GM19324 (cell line): ENCODE results near the gene SYT14.
"Not testable (repeated sequence)": the region's sequence is repeated elsewhere in the genome, so short reads cannot be mapped to it uniquely, and the experiment has no call there.

Experiments used
- ATAC-seq: cut with Tn5 transposase; IDR thresholded peaks from one replicate; pipeline ENCODE4 v1.9.1; 2021; ENCODE audit warnings: mild to moderate bottlenecking, moderate library complexity; ENCODE audit not compliant: unreplicated experiment, low FRiP score

SYT14 gene

GRCh38 chr1:210189426-210189825, 251.4 kb downstream of the SYT14 start:
- ATAC-seq = no peak

GRCh38 chr1:210195635-210196160, 257.7 kb downstream of the SYT14 start:
- no peak for ATAC-seq

- ATAC-seq = not testable (repeated sequence)
These were observed 258.2 kb downstream of the SYT14 start for GRCh38 chr1:210196266-210196665.

GRCh38 chr1:210198840-210199239, 260.8 kb downstream of the SYT14 start:
- no peak for ATAC-seq

- no peak for ATAC-seq
These were observed 262.2 kb downstream of the SYT14 start for GRCh38 chr1:210200124-210200736.

- ATAC-seq = no peak
These were observed 263.7 kb downstream of the SYT14 start for GRCh38 chr1:210201681-210202080.

- ATAC-seq = no peak
These were observed 269.8 kb downstream of the SYT14 start for GRCh38 chr1:210207597-210208450.

- ATAC-seq = no peak
These were observed 275.3 kb downstream of the SYT14 start for GRCh38 chr1:210213335-210213734.

- no peak for ATAC-seq
These were observed 276.8 kb downstream of the SYT14 start for GRCh38 chr1:210214573-210215409.

- no peak for ATAC-seq
These were observed 279.5 kb downstream of the SYT14 start for GRCh38 chr1:210217482-210217881.

GRCh38 chr1:210218047-210218446, 280.0 kb downstream of the SYT14 start:
- ATAC-seq = no peak
